Activated CD4-positive, alpha-beta T cell treated with anti-CD3 and anti-CD28 coated beads, Interleukin-2, amount 50 U/mL, for 4 hours (primary cell): ENCODE measurements around the gene NFATC4.
"Not testable (repeated sequence)": the region's sequence is repeated elsewhere in the genome, so short reads cannot be mapped to it uniquely, and the experiment has no call there.

Experiments used
- DNase-seq, 2 experiments: peaks; one replicate each; pipeline ENCODE4 v3.0.0-alpha.2; 2020

The NFATC4 gene

DNA sequence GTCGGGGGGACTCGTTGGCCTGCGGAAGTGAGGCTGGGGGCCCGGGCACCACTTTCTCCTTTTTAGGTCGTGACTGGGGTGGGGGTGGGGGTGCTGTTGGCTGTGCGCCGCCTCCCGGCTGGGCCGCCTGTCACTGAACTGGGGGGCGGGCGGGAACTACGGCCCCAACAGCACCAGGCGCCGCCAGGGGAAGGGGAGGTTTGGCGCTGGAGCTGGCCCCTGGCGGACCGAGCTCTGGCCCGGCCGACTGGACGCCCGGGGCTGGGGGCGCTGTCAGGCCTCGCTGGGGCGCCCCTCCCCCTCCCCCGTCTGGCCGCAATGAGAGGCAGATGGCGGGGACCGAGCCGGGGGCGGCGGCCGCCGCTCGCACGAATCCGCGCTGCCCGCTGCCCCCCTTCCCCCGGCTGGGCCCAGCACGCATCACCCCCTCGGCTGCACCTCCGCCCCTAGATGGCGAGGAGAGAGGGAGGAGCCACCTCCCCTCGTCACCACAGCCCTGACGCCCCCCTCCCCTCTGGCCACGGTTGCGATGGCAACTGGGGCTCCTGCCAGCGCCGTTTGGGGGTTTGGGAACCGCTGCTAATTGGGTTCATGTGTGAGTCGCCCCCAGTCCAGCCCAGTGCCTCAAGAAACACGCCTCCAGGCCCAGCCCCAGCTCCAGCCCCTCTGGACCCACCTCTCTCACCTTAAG lies 723 bp downstream of the NFATC4 start:
- peak in 1 of 2 experiments; percentile 25 for DNase-seq

DNA sequence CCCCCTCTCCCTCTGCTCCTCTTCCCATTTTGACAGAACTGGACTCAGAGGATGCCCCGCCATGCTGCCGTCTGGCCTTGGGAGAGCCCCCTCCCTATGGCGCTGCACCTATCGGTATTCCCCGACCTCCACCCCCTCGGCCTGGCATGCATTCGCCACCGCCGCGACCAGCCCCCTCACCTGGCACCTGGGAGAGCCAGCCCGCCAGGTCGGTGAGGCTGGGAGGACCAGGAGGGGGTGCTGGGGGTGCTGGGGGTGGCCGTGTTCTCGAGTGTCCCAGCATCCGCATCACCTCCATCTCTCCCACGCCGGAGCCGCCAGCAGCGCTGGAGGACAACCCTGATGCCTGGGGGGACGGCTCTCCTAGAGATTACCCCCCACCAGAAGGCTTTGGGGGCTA lies 1.5 kb downstream of the NFATC4 start:
- no peak for DNase-seq

DNA sequence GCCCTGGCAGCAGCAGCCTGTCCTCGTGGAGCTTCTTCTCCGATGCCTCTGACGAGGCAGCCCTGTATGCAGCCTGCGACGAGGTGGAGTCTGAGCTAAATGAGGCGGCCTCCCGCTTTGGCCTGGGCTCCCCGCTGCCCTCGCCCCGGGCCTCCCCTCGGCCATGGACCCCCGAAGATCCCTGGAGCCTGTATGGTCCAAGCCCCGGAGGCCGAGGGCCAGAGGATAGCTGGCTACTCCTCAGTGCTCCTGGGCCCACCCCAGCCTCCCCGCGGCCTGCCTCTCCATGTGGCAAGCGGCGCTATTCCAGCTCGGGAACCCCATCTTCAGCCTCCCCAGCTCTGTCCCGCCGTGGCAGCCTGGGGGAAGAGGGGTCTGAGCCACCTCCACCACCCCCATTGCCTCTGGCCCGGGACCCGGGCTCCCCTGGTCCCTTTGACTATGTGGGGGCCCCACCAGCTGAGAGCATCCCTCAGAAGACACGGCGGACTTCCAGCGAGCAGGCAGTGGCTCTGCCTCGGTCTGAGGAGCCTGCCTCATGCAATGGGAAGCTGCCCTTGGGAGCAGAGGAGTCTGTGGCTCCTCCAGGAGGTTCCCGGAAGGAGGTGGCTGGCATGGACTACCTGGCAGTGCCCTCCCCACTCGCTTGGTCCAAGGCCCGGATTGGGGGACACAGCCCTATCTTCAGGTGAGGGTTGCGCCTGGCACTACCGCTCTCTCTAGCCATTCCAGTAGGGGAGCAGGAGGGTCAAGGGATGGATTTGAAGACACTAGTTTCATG lies 2.1 kb downstream of the NFATC4 start:
- no peak for DNase-seq

DNA sequence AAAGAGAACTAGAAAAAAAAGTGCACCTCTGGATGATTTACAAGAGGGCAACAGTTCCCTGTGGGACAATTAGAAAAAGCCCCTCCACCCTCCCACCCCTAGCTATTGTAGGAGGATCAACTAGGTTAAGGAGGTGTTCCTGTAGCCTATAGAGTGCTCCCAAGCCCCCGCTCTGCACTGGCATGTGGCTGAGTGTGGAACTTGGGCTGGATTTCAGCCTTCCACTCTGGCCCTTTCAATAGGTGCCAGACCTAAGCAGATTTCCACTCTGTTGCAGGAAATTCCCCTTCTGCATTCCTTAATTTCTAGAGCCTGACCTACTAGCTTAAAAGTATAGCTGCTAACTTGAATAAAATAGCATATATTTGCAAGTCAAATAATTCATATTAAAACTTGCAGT lies 2.8 kb downstream of the NFATC4 start:
- DNase-seq, result no peak

DNA sequence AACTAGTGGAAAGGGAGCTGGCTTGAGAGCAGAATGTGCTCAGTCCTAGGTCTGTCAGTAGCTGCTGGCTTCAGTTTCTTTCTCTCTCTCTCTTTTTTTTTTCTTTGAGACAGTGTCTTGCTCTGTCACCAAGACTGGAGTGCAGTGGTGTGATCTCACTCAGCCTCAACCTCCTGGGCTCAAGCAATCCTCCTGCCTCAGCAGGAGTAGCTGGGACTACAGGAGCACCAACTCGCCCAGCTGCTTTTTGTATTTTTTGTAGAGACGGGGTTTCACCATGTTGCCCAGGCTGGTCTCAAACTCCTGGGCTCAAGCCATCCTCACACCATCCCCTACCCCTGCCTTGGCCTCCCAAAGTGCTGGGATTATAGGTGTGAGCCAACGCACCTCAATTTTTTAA lies 3.6 kb downstream of the NFATC4 start:
- DNase-seq, result not testable (repeated sequence)

DNA sequence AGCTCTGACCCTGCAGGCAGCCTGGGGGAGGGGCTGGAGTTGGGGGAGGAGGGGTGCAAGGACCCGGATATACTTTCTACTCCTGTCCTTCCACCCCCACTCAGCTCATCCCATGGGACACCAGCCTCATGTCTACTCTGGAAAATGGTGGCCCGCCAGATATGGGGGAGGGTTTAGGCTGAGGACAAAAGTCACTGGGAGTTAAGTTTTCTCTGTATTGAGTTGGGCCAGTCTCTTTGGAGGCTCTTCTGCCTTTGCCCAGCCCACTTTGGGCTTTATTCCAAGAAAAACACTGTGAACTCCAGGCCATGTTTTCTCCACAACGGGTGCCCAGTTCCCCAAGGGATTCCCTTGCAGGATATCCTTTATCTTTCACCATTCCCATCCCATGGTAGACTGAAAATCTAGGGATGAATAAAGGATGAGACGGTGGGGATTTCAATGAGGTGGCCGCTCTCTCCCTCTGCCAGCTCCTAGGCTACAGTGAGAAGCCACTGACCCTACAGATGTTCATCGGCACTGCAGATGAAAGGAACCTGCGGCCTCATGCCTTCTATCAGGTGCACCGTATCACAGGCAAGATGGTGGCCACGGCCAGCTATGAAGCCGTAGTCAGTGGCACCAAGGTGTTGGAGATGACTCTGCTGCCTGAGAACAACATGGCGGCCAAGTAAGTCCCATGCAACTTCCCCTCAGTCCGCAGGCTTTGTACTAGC lies 4.9 kb downstream of the NFATC4 start:
- DNase-seq, result no peak

DNA sequence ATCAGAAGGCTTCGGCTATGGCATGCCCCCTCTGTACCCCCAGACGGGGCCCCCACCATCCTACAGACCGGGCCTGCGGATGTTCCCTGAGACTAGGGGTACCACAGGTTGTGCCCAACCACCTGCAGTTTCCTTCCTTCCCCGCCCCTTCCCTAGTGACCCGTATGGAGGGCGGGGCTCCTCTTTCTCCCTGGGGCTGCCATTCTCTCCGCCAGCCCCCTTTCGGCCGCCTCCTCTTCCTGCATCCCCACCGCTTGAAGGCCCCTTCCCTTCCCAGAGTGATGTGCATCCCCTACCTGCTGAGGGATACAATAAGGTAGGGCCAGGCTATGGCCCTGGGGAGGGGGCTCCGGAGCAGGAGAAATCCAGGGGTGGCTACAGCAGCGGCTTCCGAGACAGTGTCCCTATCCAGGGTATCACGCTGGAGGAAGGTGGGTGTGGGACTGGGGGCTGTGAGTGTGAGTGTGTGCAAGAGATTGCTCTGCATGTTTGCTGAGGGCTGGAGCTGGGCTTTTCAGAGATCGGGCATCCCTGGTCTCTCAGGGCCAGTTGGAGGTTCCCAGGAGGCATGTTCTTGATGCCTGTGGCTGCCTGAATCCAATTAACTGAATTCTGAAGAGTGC lies 8.6 kb downstream of the NFATC4 start:
- DNase-seq, result no peak

DNA sequence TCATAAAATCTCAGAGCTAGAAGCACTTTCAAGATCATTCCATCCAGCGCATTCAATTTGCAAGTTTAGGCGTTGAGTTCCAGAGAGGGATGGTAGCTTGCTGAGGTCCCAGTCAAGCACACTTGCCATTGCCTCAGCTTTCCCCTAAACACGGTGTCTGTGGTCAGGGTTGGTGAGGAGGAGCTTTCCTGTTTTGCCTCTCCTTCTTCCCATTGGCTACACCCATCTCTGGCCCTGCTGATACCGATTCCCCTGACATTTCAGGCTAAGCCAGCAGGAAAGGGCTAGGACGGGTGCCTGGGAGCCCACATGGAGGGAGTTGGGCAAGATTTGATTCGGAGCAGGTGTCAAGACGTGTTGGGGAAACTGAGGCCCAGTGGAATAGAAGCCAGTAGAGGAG lies 9.1 kb downstream of the NFATC4 start:
- DNase-seq, result no peak

DNA sequence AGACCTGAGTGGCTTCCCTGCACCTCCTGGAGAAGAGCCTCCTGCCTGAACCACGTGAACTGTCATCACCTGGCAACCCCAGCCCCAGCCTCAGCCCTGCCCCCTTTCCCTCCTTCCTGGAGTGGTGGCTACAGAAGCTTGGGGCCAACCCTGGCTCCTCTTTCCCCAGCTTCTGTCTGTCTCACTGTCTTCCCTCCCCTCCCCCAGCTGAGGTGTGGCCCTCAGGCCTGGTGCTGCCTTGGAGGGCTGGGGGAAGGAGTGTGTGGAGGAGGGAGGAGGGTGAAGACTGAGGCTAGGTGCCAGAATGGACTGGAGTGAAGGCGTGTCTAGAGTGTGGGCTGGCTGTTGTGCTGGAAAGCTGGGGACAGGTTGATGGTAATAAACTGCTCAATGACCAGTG lies 9.7 kb downstream of the NFATC4 start:
- no peak for DNase-seq

DNA sequence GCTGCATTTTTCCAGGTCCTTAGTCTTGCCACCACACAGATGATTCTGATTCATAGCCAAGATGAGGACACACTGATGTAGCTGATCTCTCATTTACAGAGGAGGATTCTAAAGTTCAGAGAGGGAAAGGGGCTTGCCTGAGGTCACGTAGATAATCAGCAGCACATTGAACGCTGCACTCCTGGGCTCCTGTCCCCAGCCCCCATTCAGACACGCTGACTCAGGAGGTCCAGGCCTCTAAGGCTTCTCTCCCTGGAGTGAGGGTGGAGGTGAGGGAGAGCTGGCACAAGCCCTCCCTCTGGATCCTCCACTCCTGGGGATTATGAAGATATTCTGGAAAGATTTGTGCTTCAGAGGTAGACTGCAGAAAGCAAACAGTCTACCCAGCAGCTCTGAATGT lies 10.3 kb downstream of the NFATC4 start:
- DNase-seq, result no peak

DNA sequence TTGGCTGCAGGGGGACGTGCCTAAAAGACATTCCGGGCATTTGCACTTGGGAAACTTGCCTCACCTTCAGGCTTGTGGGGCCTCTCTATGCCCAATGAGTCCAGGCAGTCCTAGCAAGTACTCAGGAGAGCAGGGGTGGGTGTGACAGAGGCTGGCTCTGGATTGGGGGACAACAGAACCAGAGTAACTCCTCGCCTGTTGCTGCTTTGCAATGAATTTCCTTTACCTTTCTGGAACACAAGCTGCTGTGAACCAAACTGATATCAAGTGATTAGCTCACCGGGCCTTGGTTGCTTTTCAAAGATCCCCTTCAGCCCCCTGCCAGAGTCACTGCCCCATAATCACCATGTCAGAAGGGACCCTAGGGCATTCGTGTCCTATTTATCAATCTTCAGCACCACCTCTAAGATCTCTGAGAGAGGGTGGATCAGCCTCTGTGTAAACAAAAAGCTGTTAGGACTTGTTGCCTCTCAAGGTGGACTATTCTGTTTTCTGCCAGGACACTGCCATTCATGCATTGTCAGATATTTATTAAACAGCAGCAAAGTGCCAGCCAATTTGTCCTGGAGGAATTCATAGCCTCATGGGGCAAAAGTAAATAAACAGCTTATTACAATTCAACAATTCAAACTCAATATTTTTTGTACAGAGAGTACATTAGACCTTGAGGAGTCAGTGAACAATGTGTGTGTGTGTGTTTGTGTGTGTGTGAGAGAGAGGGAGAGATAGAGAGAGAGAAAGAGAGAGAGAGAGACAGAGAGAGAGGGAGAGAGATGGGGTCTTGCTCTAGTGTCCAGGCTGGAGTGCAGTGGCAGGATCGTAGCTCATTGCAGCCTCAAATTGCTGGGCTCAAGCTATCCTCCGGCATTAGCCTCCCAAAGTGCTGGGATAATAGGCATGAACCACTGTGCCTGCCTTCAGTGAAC lies 11.3 kb downstream of the NFATC4 start:
- DNase-seq, result no peak

DNA sequence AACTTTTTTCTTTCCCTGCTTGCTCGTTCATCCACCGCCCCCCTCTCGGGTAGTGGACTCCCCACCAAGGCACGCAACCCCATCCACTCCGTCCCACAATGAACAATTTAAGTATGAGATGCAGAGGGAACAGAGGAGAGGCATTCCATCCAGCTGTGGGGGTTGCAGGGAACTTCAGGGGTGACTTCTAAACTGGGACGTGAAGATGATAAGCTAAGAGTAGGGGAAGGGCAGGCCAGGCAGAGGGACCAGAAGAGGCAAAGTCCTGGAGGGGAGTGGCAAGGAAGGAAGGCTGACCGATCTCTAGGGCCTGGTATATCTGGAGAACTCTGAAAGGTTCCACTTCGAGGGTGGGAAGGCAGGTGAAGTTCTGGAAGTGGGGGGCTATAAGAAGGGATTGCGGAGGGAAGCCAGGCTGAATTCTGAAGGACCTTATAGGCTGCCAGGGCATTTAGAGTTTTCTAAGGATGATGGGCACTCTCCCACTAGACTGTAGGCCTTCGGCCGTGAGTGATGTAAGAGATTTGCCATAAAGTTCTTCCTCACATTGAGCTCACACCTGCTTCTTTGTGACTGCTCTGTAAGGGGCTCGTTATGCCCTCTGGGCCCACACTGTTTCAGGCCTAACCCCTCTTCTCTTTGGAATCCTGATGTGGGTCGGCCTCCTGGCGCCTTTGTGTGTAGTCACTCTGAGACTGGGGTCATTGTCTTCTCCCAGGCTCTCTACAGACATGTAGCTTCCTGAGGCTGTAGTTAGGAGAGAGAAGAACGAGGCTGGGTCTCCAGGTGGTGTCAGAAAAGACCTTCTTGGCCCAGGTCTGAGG lies 12.1 kb downstream of the NFATC4 start:
- DNase-seq, result no peak

DNA sequence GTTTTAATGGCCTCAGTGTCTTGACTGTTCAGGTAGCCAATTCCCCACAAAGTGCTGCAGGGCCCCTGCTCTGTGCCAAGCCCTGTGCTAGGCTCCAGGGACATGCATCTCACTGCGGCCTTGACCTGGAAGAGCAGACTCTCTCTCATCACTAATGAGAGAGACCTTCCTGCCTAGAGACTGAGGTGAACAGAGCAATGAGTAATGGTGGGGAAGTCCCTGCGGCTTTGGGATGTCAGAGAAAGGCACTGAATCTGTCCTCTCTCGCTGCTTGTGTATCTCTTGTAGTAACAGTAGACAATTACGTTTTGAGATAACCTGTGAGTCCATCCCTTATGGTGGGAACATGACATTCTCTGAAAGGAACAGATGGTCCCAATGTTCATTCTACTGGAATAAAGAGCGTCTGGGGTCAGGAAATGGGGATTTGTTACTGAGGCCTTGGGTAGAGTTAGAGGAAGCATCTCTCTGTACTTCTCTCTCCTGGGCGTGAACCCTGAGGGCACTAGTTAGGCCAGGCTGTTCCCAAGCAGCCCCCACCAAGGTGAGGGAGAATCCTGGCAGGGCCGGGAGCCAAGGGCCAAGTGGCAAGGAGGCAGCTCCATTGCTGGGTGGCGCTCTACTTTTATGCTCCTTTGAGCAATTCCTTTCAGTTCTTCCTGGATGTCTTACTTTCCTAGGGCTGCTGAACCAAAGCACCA lies 13.5 kb downstream of the NFATC4 start:
- no peak for DNase-seq

DNA sequence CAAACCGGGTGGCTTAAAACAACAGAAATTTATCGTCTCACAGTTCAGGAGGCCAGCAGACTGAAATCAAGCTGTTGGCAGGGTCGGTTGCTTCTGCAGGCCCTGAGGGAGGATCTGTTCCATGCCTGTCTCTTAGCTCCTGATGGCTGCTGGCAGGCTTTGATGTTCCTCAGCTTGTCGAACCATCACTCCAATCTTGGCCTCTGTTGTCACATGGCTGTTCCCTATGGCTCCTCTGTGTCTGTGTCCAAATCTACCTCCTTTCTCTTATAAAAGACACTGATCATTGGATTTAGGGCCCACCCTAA lies 14.0 kb downstream of the NFATC4 start:
- DNase-seq, result no peak

DNA sequence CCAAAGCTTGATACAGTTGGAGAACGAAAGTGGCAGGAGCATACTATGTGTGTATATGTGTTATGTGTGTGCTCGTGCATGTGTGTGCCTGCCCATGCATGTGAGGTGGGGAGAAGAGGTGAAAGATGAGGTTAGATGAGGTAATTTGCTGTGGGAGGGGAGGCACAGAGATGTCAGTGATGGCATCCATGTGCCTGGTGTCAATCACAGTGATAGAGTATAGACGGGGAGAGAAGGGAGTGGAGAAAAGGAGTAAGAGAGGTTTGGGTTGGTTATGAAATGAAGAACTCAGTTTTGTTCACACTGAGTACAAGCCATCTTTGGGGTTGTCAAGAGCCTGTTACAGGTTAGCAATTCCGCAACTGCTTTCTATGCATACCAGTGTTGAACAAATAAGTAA lies 16.2 kb downstream of the NFATC4 start:
- DNase-seq, result no peak

DNA sequence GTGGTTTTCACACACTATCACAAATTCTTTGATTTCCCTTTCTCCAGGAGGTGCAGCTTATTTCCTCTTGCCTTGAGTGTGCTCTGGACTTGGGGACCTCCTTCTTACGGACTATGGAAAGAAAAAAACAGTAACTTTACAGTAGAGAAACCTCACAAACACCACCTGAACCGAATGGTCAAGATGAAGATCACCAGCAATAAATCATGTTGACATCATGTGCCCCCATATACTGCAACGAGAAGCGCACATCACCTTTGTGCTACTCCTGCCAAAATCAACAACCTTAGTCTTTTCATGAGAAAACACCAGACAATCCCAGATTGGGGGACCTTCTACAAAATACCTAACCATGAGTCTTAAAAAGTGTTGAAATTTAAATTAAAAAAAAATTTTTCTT lies 17.5 kb downstream of the NFATC4 start:
- DNase-seq, result no peak

DNA sequence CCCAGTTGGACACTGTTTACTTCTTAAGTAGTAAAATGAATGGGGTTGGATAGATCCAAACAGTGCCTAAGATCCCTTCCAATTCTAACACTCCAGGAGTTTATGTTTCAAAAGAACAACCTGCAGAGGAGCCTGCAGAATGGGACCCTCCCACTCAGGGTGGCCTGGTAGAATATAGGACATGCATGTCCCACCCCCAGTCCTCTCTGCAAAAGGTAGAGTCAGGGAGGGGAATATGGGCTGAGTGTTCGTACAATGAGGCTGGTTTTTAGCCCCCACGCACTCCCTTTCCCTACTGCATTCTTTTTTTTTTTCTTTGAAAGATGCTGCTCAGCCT lies 19.0 kb downstream of the NFATC4 start:
- DNase-seq, result no peak

DNA sequence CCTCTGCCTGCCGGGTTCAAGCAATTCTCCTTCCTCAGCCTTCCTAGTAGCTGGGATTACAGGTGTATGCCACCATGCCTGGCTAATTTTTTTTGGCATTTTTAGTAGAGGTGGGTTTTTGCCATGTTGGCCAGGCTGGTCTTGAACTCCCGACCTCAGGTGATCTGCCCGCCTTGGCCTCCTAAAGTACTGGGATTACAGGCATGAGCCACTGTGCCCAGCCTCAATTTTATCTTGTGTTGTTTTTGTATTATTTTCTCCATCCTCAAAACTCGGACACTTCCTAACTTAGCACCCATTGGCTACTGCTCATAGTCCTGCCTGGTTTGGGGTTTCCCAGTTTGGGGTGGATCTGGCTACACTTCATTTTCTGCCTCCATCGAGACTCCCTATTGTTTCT lies 19.6 kb downstream of the NFATC4 start:
- not testable (repeated sequence) for DNase-seq

DNA sequence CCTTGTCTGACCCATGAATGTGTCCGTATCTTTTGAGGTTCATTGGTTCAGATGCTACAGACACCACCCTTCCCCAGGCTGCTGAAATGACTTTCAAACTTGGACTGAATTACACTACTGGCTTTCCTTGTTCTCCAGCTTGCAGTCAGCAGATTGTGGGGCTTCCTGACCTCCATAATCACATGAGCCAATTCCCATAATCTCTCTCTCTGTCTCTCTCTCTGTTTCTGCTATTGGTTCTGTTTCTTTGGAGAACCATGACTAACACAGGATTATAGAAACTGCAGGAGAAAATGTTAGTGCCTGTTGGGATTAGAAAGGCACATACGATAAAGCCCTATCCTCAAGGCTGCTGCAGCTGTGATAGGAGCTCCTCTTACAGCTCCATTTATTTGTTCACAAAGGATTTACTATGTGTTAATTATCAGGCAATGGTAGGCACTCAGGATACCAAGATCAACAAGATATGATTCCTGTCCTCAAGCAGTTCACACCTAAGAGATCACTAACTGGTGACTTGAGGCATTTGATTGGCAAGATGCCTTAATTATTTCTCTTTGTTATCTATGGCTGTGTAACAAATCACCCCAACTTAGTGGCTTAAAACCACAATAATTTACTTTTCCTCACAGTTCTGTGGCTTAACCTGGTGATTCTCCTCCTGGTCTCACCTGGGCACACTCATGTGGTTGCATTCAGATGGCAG lies 20.6 kb downstream of the NFATC4 start:
- no peak for DNase-seq

DNA sequence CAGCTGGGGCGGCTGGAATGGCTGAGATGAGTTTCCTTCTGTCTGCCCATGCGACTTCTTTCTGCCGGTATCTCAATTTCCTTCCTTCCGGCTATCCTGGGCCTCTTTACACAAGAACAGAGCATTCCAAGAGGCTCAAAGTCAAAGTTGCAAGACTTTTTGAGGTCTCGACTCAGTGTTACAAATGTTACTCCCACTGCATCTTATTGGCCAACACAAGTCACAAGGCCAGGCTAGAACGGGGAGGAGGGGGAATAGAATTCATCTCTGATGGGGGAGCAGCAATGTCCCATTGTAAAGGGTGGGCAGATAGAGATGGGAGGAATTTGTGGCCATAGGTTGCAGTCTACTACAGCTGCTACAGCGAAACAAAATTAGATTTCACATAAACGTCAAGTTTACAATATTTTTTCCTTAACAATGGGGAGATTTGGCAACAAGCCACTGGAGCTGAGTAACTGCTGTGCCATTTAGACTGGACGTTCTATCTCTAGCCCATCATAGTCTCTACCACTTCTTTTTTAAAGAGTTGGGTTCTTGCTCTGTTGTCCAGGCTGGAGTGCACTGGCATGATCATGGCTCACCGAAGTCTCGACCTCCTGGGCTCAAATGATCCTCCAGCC lies 21.4 kb downstream of the NFATC4 start:
- DNase-seq, result no peak
